ENCODE results near the gene CIAPIN1. TPM values are rescaled to one million over a fixed set of nuclear protein-coding genes. Genes with fewer than 3 reads are reported as not detected.

CIAPIN1 gene
- total RNA-seq, 1 experiment from 2014 or later = 82.8 TPM

DNA sequence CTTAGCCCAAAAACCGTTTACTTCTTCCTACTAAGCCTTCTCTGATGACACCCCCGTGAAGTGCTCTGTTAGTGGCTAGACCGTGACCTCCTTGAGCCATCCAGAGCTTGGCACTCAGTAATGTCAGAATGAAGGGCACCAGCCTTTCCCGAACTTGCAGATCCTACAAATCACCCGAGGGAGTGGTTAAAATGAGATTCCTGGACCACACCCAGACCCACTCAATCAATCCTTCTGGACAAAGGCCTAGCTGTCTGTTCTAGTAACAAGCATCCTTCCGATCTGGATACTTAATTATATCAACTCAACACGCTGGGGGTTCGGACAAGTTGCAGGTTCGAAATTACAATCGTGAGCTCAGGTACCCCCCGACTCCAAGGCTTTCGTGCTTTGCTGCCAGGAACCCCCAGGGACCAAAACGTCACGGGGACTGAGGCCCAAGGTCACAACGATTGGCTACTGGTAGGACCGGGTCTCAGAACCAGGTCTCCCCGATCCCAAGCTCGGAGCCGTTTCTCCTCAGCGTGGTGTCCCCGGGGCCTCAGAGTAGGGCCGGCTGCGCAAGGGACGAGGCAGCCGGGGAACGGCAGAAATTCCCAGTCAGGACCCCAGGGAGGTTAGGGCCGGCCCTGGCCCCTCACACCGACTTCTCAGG, 527 bp downstream of the CIAPIN1 start:
- H3K23ac ChIP-seq (ENCODE audit: insufficient read length, low read depth, low read length) = no peak overlapping the region
- H3K27me3 ChIP-seq (ENCODE audit: insufficient read depth, low read length) = no peaks in the 10 kb centered on the region
- H3K79me2 ChIP-seq (ENCODE audit: insufficient read depth, low read length) = peaks cover 2% of the 10 kb centered on the region; the same call in 1 of the 2 replicates
- Mint-ChIP-seq H3K27me3 (ENCODE audit: low read depth) (no peaks in the 10 kb centered on the region), H3K36me3 (ENCODE audit: insufficient read depth in 1 of 3, low read depth in 3 of 3) (peaks cover 7 to 12% (median 9%) of the 10 kb centered on the region in 3 experiments), H3K9me3 (peaks cover 0 to under 1% of the 10 kb centered on the region in 2 experiments; a peak in 1 of 5 replicates), H3K4me1 (peaks cover 7 to 15% of the 10 kb centered on the region in 2 experiments), H3K4me3 (peak overlapping the region; percentile 89 to 94), H3K27ac (peak overlapping the region; percentile 13 to 89 (median 89); a peak in 4 of 7 replicates)
- peaks cover 5% of the 10 kb centered on the region for H3K79me1 ChIP-seq (ENCODE audit: insufficient read depth, low read depth, low read length, poor library complexity, severe bottlenecking)
- H4K91ac ChIP-seq (ENCODE audit: insufficient read length, low read depth, low read length) = no peak overlapping the region
- no peak overlapping the region for H2BK120ac ChIP-seq (ENCODE audit: low read depth, low read length, poor library complexity, severe bottlenecking)
- no peak overlapping the region for H3T11ph ChIP-seq (ENCODE audit: low read length)
- peaks cover 10% of the 10 kb centered on the region for H3K23me2 ChIP-seq (ENCODE audit: insufficient read length, low read depth, low read length, poor library complexity, severe bottlenecking)
- H2BK12ac ChIP-seq (ENCODE audit: insufficient read length, low read depth, low read length) = no peak overlapping the region
- H3K9me3 ChIP-seq (ENCODE audit: control insufficient read depth, low read depth, low read length) = no peaks in the 10 kb centered on the region
- H3K27ac ChIP-seq (ENCODE audit: insufficient read length, low read depth, low read length) = no peak overlapping the region
- peak overlapping the region; percentile 49 for H3K18ac ChIP-seq (ENCODE audit: insufficient read length, low read depth, low read length)
- H3K9ac ChIP-seq (ENCODE audit: extremely low read depth, insufficient read length, low read length) = peak overlapping the region; percentile 79
- no peak overlapping the region for H4K8ac ChIP-seq (replicated peaks; ENCODE audit: insufficient read length, low read depth, low read length)
- H2AFZ ChIP-seq (ENCODE audit: low read length) = no peak overlapping the region
- no peak overlapping the region for H3K56ac ChIP-seq (ENCODE audit: insufficient read length, low read depth, low read length)
- no peak overlapping the region for H4K5ac ChIP-seq (ENCODE audit: insufficient read length, low read depth, low read length)
- TF ChIP-seq, protein P1, sequence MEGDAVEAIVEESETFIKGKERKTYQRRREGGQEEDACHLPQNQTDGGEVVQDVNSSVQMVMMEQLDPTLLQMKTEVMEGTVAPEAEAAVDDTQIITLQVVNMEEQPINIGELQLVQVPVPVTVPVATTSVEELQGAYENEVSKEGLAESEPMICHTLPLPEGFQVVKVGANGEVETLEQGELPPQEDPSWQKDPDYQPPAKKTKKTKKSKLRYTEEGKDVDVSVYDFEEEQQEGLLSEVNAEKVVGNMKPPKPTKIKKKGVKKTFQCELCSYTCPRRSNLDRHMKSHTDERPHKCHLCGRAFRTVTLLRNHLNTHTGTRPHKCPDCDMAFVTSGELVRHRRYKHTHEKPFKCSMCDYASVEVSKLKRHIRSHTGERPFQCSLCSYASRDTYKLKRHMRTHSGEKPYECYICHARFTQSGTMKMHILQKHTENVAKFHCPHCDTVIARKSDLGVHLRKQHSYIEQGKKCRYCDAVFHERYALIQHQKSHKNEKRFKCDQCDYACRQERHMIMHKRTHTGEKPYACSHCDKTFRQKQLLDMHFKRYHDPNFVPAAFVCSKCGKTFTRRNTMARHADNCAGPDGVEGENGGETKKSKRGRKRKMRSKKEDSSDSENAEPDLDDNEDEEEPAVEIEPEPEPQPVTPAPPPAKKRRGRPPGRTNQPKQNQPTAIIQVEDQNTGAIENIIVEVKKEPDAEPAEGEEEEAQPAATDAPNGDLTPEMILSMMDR (conservative IDR thresholded peaks at IDR 0.05) = no peak
- H2BK20ac ChIP-seq (ENCODE audit: low read depth, low read length, poor library complexity, severe bottlenecking) = no peak overlapping the region
- no peak overlapping the region for H2BK15ac ChIP-seq (ENCODE audit: low read depth, low read length)
- WGBS (ENCODE audit: extremely low coverage, insufficient read length, low lambda C conversion rate) = no CpG with 5 or more reads among the region's 28 CpGs
- no peak for DNase-seq
- no peak overlapping the region for H2AK5ac ChIP-seq (ENCODE audit: insufficient read length, low read length)
- no peak overlapping the region for H3K4ac ChIP-seq (ENCODE audit: low read depth, low read length)
- no peaks in the 10 kb centered on the region for H3K4me1 ChIP-seq (ENCODE audit: insufficient read depth, low read length)
- H2BK5ac ChIP-seq (ENCODE audit: insufficient read length, low read length) = no peak overlapping the region
- H4K20me1 ChIP-seq (ENCODE audit: control insufficient read depth, insufficient read depth, insufficient read length) = no peaks in the 10 kb centered on the region
- H3K4me2 ChIP-seq (ENCODE audit: insufficient read depth, insufficient read length, low read length) = peak overlapping the region; percentile 68
- H3K14ac ChIP-seq (ENCODE audit: insufficient read depth, low read length) = 0 out of 2 replicates have a peak overlapping the region, but pooled peaks have one; percentile 59

All from H9 (cell line).